A673 (cell line): ENCODE data around the gene LPP. TPM values are rescaled to one million over a fixed set of nuclear protein-coding genes. Genes with fewer than 3 reads are reported as not detected.

Experiments
- BruUV-seq: library from RNA; stranded (reverse); fragments of 400-500 nt; replicated peaks from 2 replicates; lab custom pipeline; 2021; lab: Mats Ljungman, UMichigan
- CTCF ChIA-PET: fragments of 300-600 bp; sonication (Branson Sonifier 250); formaldehyde crosslinking; loops from one replicate; lab custom pipeline; 2022; ENCODE audit warnings: antibody characterized with exemption; lab: Charles Lee
- POLR2A ChIA-PET: fragments of 300-600 bp; sonication (Branson Sonifier 250); formaldehyde crosslinking; loops from one replicate; lab custom pipeline; 2022; ENCODE audit warnings: antibody characterized with exemption; ENCODE audit not compliant: low non-redundant PET; lab: Charles Lee
- DNase-seq: peaks from one replicate; pipeline ENCODE4 v3.0.0-alpha.2; 2015; ENCODE audit warnings: low spot score
- H3K27ac ChIP-seq: fragments of 200-600 bp; sonication (generic); 2 replicates; pipeline ENCODE4 v1.5.1; 2016; ENCODE audit warnings: mixed run types, low read depth, mild to moderate bottlenecking, mixed read lengths, antibody characterized with exemption, low read length; ENCODE audit not compliant: poor library complexity, severe bottlenecking
- H3K27me3 ChIP-seq: fragments of 200-600 bp; sonication (generic); replicated peaks from 2 replicates; pipeline ENCODE4 v1.6.1; 2017; ENCODE audit warnings: mixed run types, low read depth, mild to moderate bottlenecking, mixed read lengths, antibody characterized with exemption, low read length; ENCODE audit not compliant: insufficient read depth, poor library complexity
- H3K36me3 ChIP-seq: fragments of 200-600 bp; sonication (generic); 2 replicates; pipeline ENCODE4 v1.6.1; 2016; ENCODE audit warnings: mixed run types, mild to moderate bottlenecking, mixed read lengths, antibody characterized with exemption, low read length; ENCODE audit not compliant: insufficient read depth, poor library complexity, severe bottlenecking
- H3K4me1 ChIP-seq: fragments of 200-600 bp; sonication (generic); 2 replicates; pipeline ENCODE4 v1.6.1; 2017; ENCODE audit warnings: mixed run types, mild to moderate bottlenecking, mixed read lengths, antibody characterized with exemption, low read length; ENCODE audit not compliant: insufficient read depth, poor library complexity, severe bottlenecking
- H3K4me3 ChIP-seq: fragments of 200-600 bp; sonication (generic); 2 replicates; pipeline ENCODE4 v1.5.1; 2016; ENCODE audit warnings: low read depth, mixed run types, mild to moderate bottlenecking, mixed read lengths, low read length; ENCODE audit not compliant: poor library complexity, severe bottlenecking
- H3K9me3 ChIP-seq: fragments of 200-600 bp; sonication (generic); 2 replicates; pipeline ENCODE4 v1.6.1; 2016; ENCODE audit warnings: mixed run types, low read depth, mild to moderate bottlenecking, mixed read lengths, antibody characterized with exemption, low read length; ENCODE audit not compliant: poor library complexity, severe bottlenecking
- CTCF ChIP-seq: fragments of 300-800, 200-600 bp; sonication (generic); conservative IDR thresholded peaks from 2 replicates; pipeline ENCODE4 v1.5.1; 2017; ENCODE audit warnings: low read depth, mild to moderate bottlenecking, antibody characterized with exemption, low read length, moderate library complexity, mixed read lengths
- EZH2 ChIP-seq: fragments of 200-600 bp; sonication (generic); IDR thresholded peaks from 2 replicates; pipeline ENCODE4 v1.6.1; 2017; ENCODE audit warnings: borderline replicate concordance, low read depth, mild to moderate bottlenecking, mixed read lengths, antibody characterized with exemption, low read length; ENCODE audit not compliant: poor library complexity, severe bottlenecking
- intact Hi-C: fragments of 100-400 bp; cut with micrococcal nuclease; formaldehyde crosslinking; loops from one replicate; pipeline ENCODE4 v1.10.0; 2022; ENCODE audit not compliant: unreplicated experiment
- total RNA-seq: library from RNA; stranded (reverse); gene quantifications from 2 replicates; pipeline ENCODE4 v1.2.3, GENCODE V29; 2021

Gene LPP
- total RNA-seq, 1 experiment from 2014 or later: 39.7 TPM

- DNase-seq: no peak
- TF ChIP-seq CTCF (no peak), EZH2 (no peak)
- Histone ChIP-seq H3K4me1 (no peaks in the 10 kb centered on the region), H3K36me3 (no peaks in the 10 kb centered on the region), H3K27me3 (no peaks in the 10 kb centered on the region), H3K4me3 (no peak overlapping the region), H3K9me3 (no peaks in the 10 kb centered on the region), H3K27ac (no peak overlapping the region)
- CTCF ChIA-PET: no interaction called here
- intact Hi-C loops: no loop called here
- POLR2A ChIA-PET: no interaction called here
- BruUV-seq: no TSS peak
These were observed 508.3 kb downstream of the LPP start for GRCh38 chr3:188662214-188662613.

- no peak for TF ChIP-seq CTCF
- TF ChIP-seq EZH2: no peak
- no peak overlapping the region for H3K27ac ChIP-seq
- BruUV-seq: no TSS peak
- ChIA-PET POLR2A (no interaction called here), CTCF (no interaction called here)
- H3K4me1 ChIP-seq: no peaks in the 10 kb centered on the region
- H3K36me3 ChIP-seq: no peaks in the 10 kb centered on the region
- H3K27me3 ChIP-seq: no peaks in the 10 kb centered on the region
- no peak for DNase-seq
- H3K4me3 ChIP-seq: no peak overlapping the region
- intact Hi-C loops: no loop called here
- no peaks in the 10 kb centered on the region for H3K9me3 ChIP-seq
These were observed 508.8 kb downstream of the LPP start for GRCh38 chr3:188662795-188663194.

- Histone ChIP-seq H3K4me1 (no peaks in the 10 kb centered on the region), H3K27ac (no peak overlapping the region), H3K27me3 (no peaks in the 10 kb centered on the region), H3K9me3 (no peaks in the 10 kb centered on the region), H3K36me3 (no peaks in the 10 kb centered on the region), H3K4me3 (no peak overlapping the region)
- ChIA-PET POLR2A (no interaction called here), CTCF (no interaction called here)
- BruUV-seq: no TSS peak
- TF ChIP-seq CTCF (no peak), EZH2 (no peak)
- intact Hi-C loops: no loop called here
- no peak for DNase-seq
These were observed 509.9 kb downstream of the LPP start for GRCh38 chr3:188663839-188664238.
